ENCODE data around the gene ID2.

ID2 gene

DNA sequence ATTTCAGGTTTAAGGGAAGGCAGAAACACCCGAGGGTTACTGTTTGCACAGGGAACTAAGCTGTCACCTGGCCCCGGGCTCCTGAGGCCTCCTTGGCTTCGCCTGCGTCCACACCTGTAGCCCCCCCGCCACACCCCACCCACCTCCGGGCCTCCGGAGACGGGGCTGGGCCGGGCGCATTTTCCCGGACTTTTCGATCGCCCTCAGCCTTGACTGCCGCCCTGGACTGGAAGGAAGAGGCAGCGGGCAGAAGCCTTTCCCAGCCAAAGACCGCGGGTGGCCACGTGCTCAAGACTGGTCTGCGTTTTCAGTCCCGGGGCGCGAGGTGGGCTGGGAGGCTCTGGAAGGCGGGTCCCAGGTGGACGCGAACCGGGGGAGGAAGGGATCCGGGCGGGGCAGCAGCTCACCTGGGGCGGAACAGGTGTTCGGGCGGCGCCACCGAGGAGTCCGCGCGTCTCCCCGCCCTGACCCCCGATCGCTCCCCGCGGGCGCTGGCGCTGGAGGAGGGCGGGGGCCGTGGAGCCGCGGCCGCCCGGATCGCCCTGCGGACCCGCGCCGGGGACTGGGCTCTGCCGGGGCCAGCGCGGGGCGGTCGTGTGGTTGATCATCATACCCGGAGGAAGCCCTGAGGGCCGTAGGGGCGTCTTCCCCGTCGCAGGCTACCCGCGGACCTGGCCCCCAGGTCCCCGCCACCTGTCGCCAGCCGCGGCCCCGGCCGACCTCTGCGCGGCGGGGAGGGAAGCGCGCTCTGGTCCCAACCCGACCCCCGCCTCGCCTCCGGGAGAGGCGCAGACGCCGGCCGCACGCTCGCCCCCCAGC, 3.2 kb downstream of the ID2 start:
- peak; percentile 20 for ATAC-seq
- H3K4me1 Mint-ChIP-seq, result peaks cover 20% of the 10 kb centered on the region
- H3K4me3 Mint-ChIP-seq, result peak overlapping the region; percentile 85 to 99
- peak overlapping the region; percentile 95 to 98 for H3K27ac Mint-ChIP-seq
- DNase-seq, result peak; percentile 60 to 75
- no peaks in the 10 kb centered on the region for H3K9me3 Mint-ChIP-seq
- no peaks in the 10 kb centered on the region for H3K27me3 Mint-ChIP-seq

DNA sequence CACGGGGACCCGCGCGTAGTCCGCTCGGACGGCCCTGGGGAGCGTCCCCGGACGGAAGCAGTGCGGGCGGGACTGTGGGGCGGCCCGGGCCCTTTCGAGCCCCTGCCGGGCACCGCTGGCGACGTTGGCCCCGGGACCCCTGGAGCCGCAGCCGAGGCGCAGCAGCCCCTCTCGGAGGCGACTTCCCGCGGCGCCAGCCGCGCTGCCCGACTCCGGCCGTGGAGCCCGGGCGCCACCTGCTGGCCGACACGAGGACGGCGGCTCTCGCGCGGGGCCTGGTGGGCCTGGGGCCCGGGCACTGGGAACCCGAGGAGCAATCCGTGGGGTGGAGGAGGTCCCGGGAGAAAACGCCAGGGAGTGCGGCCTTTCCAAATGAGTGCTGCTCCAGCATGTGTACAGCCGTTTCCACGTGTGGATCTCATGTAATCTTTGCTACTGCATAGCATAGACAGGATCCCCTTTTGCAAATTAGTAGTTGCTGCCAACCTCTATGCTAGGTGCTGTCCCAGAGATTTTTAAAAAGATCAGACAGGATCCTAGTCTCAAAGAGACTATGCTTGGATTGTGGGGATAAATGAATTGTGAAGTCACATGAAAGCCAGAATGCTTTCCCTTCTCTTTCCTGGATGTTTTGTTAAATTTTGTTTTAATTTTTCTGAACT, 4.0 kb downstream of the ID2 start:
- H3K27ac Mint-ChIP-seq, result no peak overlapping the region
- no peaks in the 10 kb centered on the region for H3K9me3 Mint-ChIP-seq
- H3K4me3 Mint-ChIP-seq, result peak overlapping the region; percentile 41 to 67
- DNase-seq (peak; percentile 83 to 88), ATAC-seq (peak; percentile 45)
- peaks cover 1% of the 10 kb centered on the region for H3K27me3 Mint-ChIP-seq
- H3K4me1 Mint-ChIP-seq, result peaks cover 13% of the 10 kb centered on the region

DNA sequence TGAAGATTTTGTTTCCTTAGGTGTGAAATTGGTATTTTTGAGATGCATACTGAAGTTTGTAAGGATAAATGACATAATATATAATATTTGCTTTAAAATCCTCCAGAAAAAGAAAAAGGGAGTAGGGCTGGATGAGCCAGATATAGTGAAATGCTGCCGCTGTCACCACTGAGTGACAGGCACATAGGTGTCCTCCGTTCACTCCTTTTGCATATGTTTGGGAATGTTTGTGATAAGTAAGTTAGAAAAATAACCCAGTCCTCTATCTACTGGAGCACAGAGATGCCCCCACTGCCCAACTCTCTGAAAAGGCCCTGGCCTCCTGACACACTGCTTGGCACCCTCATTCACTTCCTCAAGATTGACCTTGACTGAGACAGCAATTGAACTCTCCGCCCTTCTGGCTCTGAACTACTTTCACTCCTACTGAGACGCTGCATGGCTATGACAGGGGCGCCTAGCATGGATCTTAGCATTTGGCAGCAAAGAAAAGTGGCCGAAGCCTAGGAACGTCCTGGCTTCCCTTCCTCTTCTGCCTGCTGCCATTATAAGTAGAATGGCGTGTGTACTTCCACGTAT, 10.1 kb downstream of the ID2 start:
- peaks cover 12% of the 10 kb centered on the region for H3K4me1 Mint-ChIP-seq
- H3K27me3 Mint-ChIP-seq, result peaks cover 31% of the 10 kb centered on the region
- no peak overlapping the region for H3K4me3 Mint-ChIP-seq
- H3K9me3 Mint-ChIP-seq, result no peaks in the 10 kb centered on the region
- DNase-seq (no peak), ATAC-seq (no peak)
- peak overlapping the region in 1 of 2 donors; percentile 6 for H3K27ac Mint-ChIP-seq

DNA sequence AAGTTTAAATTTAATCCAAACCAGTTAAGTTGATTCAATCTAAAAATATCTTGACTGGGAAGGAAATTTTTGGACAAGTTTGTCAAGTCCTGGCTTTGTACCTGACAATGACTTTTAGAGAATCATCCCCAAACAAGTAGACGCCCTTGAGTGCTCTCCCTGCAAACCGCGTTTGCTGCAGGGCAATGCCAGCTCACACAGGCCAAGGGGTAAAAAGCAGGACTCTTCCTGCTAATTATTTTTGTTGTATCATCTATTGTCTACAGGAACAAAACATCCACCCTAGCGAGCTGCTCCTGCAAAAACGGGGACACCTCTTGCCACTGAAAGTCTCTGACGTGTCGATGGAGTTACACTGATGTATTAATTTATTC, 10.9 kb downstream of the ID2 start:
- Mint-ChIP-seq H3K27ac (no peak overlapping the region), H3K4me3 (peak overlapping the region; percentile 23 to 66), H3K4me1 (peaks cover 12% of the 10 kb centered on the region), H3K27me3 (peaks cover 31% of the 10 kb centered on the region), H3K9me3 (no peaks in the 10 kb centered on the region)
- no peak for ATAC-seq
- no peak for DNase-seq

DNA sequence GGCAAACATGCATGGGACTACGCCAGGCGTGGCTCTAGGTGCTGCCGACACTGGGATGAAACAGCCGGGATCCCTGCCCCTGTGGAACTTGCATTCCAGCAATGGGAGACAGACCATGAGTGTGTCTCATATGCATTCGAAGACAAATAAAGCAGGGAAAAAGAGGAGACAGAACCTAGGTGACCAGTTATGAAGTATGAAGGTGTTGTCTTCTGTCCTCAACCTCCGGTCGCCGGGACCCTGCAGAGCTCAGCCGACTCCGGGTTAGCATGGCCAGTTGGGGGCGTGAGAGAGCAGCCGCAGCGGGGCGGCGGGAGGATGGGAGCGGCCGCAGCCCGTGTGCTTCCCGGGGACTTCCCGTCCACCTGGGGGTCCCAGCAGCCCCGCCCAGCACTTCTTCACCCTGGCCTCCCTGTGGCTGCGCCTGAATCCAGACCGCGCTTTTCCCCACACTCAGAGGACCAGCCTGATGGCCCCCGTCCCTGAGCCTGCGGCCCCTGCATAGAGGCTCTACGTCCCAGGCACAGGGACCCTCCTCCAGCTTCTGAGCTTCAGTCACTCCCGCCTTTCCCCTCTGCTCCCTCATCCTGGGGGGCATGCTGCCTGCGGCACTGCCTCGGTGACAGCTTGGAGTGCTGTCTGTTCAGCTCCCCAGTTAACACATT, 11.4 kb downstream of the ID2 start:
- H3K27ac Mint-ChIP-seq, result no peak overlapping the region
- H3K27me3 Mint-ChIP-seq, result peaks cover 31% of the 10 kb centered on the region
- DNase-seq, result peak; percentile 38 to 41
- H3K4me1 Mint-ChIP-seq, result peaks cover 12% of the 10 kb centered on the region
- ATAC-seq, result peak; percentile 69
- H3K4me3 Mint-ChIP-seq, result peak overlapping the region; percentile 51 to 66
- H3K9me3 Mint-ChIP-seq, result peaks cover 0 to 5% of the 10 kb centered on the region in 2 donors

DNA sequence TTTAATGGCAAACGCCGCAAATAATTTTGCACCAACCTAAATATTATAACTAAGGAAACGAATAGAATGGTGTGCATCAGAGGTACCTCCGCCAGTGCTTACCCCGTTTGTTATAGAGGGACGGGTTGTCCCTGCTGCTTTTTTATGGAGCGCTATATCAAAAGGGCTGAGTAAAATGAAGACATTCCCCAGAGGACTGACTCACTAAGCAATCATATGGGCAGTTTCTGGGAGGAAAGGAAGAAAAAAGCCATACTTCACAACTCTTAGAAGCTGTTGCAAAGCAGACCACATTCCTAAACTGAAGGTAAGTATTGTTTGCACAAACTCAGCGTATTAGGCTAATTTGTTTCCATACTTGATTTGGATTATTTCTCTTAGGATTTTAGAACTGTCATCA, 12.9 kb downstream of the ID2 start:
- ATAC-seq (no peak), DNase-seq (no peak)
- Mint-ChIP-seq H3K27ac (no peak overlapping the region), H3K27me3 (peaks cover 31% of the 10 kb centered on the region), H3K4me1 (peaks cover 12% of the 10 kb centered on the region), H3K9me3 (peaks cover 0 to 7% of the 10 kb centered on the region in 2 donors), H3K4me3 (no peak overlapping the region)

- no peak for DNase-seq
- peaks cover 12% of the 10 kb centered on the region for H3K4me1 Mint-ChIP-seq
- H3K4me3 Mint-ChIP-seq, result no peak overlapping the region
- peaks cover 0 to 7% of the 10 kb centered on the region in 2 donors for H3K9me3 Mint-ChIP-seq
- no peak for ATAC-seq
- no peak overlapping the region for H3K27ac Mint-ChIP-seq
- peaks cover 17% of the 10 kb centered on the region for H3K27me3 Mint-ChIP-seq
Observed at GRCh38 chr2:8697190-8697589, 15.3 kb downstream of the ID2 start.

DNA sequence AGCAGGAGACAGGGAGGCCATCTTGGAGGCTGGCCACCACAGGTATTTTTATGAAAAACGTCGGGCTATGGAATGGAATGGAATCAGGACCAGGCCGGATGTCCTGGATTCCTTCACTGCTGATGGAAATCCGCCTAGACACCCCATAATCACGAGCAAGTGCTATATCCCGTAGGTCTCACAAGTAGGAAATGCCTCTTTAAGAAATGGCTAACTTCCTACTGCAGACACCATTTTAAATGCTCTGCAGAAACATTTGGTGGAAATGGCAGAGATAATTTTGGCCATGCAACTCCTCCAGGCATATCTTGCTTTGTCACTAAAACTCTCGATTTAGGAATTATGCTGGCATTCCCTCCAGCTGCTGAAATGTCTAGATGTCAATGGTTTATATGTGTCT, 18.0 kb downstream of the ID2 start:
- no peak for ATAC-seq
- H3K9me3 Mint-ChIP-seq, result peaks cover 0 to 7% of the 10 kb centered on the region in 2 donors
- H3K27me3 Mint-ChIP-seq, result no peaks in the 10 kb centered on the region
- DNase-seq, result no peak
- no peak overlapping the region for H3K4me3 Mint-ChIP-seq
- no peaks in the 10 kb centered on the region for H3K4me1 Mint-ChIP-seq
- H3K27ac Mint-ChIP-seq, result no peak overlapping the region

- Mint-ChIP-seq H3K27ac (no peak overlapping the region), H3K4me3 (no peak overlapping the region), H3K4me1 (no peaks in the 10 kb centered on the region), H3K27me3 (no peaks in the 10 kb centered on the region), H3K9me3 (peaks cover 0 to 7% of the 10 kb centered on the region in 2 donors)
- DNase-seq, result no peak
- ATAC-seq, result no peak
Observed at GRCh38 chr2:8701681-8702379, 20.0 kb downstream of the ID2 start.

DNA sequence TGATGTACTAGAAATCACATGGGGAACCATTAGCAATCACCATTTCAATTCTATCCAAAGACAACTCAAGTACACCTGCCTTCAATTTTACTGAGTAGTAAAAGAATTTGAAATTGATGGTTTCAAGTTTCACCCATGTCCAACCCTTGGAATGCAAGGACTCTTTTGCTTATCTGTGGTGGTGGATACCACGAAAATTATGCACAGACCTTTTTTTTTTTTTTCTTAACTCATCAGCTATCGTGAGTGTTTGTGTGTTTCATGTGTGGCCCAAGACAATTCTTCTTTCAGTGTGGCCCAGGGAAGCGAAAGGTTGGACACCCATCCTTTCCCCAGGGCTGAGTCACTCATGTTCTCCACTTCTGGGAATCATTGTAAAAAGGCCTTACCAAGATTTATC, 23.1 kb downstream of the ID2 start:
- ATAC-seq (no peak), DNase-seq (no peak)
- Mint-ChIP-seq H3K27me3 (peaks cover 7% of the 10 kb centered on the region), H3K4me1 (no peaks in the 10 kb centered on the region), H3K4me3 (no peak overlapping the region), H3K9me3 (peaks cover 0 to 5% of the 10 kb centered on the region in 2 donors), H3K27ac (no peak overlapping the region)

DNA sequence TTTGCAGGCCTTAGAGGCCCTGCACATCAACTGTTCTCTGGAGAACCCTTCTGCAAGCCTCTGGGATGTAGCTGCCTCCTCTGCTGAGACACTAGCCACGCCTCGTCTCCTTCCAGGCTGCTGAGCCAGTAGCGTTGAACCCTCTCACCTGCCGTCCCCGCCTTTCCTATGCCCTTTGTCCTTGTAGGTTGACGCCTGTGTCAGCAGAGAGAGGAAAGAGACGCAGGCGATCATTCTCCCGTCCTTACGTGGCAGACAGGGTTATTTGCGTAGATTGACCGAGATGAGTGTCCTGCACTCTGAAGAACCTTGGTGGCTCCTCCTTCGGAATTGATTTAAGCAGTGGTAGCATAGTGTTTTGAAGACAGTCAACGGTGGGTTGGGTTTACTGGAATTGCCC, 27.8 kb downstream of the ID2 start:
- peaks cover 30% of the 10 kb centered on the region for H3K27me3 Mint-ChIP-seq
- no peak overlapping the region for H3K27ac Mint-ChIP-seq
- no peak overlapping the region for H3K4me3 Mint-ChIP-seq
- H3K9me3 Mint-ChIP-seq, result peaks cover 0 to 5% of the 10 kb centered on the region in 2 donors
- ATAC-seq (no peak), DNase-seq (no peak)
- no peaks in the 10 kb centered on the region for H3K4me1 Mint-ChIP-seq

DNA sequence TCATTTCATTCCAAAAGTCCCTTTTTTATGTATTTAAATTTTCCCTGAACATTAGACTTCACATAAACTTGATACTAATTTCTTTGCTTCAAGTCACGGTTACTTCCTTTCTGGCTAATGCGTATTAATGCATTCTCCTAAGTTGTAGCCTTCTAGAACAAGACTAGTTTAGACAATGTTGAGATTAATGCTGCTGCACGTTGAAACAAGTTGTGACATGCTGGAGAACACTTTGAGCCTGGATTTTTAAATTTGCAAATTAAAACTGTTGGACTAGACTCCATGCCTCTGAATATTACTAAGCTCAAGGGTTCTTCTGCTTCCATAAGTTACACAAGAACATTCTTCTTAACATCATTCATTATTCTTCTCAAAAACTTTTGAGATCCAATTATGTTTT, 29.1 kb downstream of the ID2 start:
- no peak overlapping the region for H3K4me3 Mint-ChIP-seq
- no peak for ATAC-seq

DNA sequence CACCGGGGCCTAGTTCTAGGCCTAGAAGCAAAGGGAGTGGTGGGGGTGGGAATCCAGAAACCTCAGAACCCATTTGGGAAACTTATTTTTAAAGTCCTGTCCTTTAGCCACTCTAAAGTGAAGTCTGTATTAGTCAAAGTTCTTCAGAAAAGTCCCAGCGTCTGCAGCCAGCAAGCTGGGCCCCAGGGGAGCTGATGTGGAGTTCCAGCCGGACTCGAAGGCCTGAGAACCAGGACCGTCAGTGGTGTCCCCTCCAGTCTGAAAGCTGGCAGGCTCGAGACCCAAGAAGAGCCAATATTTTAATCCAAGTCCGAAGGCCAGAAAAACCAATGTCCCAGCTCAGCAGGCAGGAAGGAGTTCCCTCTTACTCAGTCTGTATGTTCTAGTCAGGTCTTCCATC, 32.4 kb downstream of the ID2 start:
- H3K27ac Mint-ChIP-seq, result no peak overlapping the region
- H3K4me1 Mint-ChIP-seq, result no peaks in the 10 kb centered on the region
- H3K27me3 Mint-ChIP-seq, result peaks cover 41% of the 10 kb centered on the region
- H3K4me3 Mint-ChIP-seq, result no peak overlapping the region
- DNase-seq, result no peak
- ATAC-seq, result no peak
- peaks cover 10 to 20% of the 10 kb centered on the region in 2 donors for H3K9me3 Mint-ChIP-seq

More for the DNA sequence above, 29.1 kb downstream of the ID2 start:
- no peak for DNase-seq
- Mint-ChIP-seq H3K27ac (no peak overlapping the region), H3K27me3 (peaks cover 39% of the 10 kb centered on the region), H3K9me3 (peaks cover 6 to 10% of the 10 kb centered on the region in 2 donors), H3K4me1 (no peaks in the 10 kb centered on the region)

DNA sequence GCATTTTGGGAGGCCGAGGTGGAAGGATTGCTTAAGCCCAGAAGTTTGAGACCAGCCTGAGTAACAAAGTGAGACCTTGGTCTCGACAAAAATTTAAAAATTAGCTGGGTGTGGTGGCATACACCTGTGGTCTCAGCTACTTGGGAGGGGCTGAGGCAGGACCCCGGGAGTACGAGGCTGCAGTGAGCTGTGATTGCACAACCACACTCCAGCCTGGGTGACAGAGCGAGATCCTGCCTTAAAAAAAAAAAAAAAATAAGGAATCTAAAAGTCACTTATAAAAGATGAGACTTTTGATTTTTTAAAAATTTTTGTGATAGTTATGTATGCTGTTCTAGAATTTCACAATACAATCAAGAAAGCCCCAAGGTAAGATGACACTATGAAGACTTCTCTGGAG, 33.1 kb downstream of the ID2 start:
- H3K4me1 Mint-ChIP-seq, result no peaks in the 10 kb centered on the region

DNA sequence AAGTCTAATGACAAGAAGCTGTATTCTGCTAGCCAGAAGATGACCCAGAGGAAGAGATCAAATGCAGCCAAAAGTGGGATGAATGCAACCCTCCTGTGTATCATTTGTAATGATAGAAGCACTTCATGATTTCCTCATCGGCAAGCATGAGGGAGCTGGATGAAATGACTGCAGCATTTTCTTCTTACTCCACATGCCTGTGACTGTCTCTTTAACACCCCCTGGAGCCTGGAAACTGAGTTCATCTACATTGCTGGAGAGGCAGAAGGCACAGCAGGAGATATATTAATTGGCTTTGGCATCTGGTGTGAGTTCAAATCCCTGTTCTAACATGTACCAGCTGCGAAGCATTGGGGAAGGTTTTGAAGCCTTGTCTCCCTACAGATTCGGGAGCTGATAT, 37.7 kb downstream of the ID2 start:
- peaks cover 10 to 20% of the 10 kb centered on the region in 2 donors for H3K9me3 Mint-ChIP-seq
- no peak for DNase-seq

More for the DNA sequence above, 33.1 kb downstream of the ID2 start:
- Mint-ChIP-seq H3K27me3 (peaks cover 35% of the 10 kb centered on the region), H3K27ac (no peak overlapping the region), H3K9me3 (peaks cover 10 to 20% of the 10 kb centered on the region in 2 donors), H3K4me3 (no peak overlapping the region)
- no peak for ATAC-seq
- DNase-seq, result no peak

More for the DNA sequence above, 37.7 kb downstream of the ID2 start:
- no peak for ATAC-seq
- Mint-ChIP-seq H3K4me3 (no peak overlapping the region), H3K4me1 (no peaks in the 10 kb centered on the region), H3K27me3 (peaks cover 14% of the 10 kb centered on the region), H3K27ac (no peak overlapping the region)

Measured in stimulated activated naive CD8-positive, alpha-beta T cell treated with anti-CD3 and anti-CD28 coated beads, Interleukin-15, amount 100 ng/mL, for 72 hours (primary cell).